ENCODE results near the gene ETV4.

GRCh38 chr17:43479948-43480347 lies 66.2 kb downstream of the ETV4 start:
- TF ChIP-seq POLR2AphosphoS5 (IDR thresholded peaks at IDR 0.05) (no peak), CTCF (IDR thresholded peaks at IDR 0.05) (no peak)

All from sigmoid colon (tissue), 4 donors.